ENCODE data around the gene MYO18B. TPM values are rescaled to one million over a fixed set of nuclear protein-coding genes. Genes with fewer than 3 reads are reported as not detected.

The MYO18B gene
- polyA plus RNA-seq, 1 donor (not counting 4 experiments of a cell fraction or from before 2014, with no cell fraction given) = not detected

- H3K79me2 ChIP-seq (ENCODE audit: control insufficient read depth, insufficient read depth, low read length) = no peaks in the 10 kb centered on the region
- dilution Hi-C loops (cut with MboI; ENCODE audit: extremely low pct_ligation_motif_present, low sequenced_read_pairs) = no loop called here
- H3K9ac ChIP-seq (ENCODE audit: control insufficient read depth, extremely low read depth, insufficient read depth, low read length) = no peak overlapping the region
- H3K4me2 ChIP-seq (ENCODE audit: control insufficient read depth, extremely low read depth, insufficient read depth, low read depth, low read length) = no peak overlapping the region
- H3K9me1 ChIP-seq (ENCODE audit: control insufficient read depth, extremely low read depth, insufficient read depth, low read length) = no peaks in the 10 kb centered on the region
- H3K4me1 ChIP-seq (ENCODE audit: control insufficient read depth, extremely low read depth, insufficient read depth, low read length) = no peaks in the 10 kb centered on the region
- no peaks in the 10 kb centered on the region for H3K27me3 ChIP-seq (ENCODE audit: control insufficient read depth, extremely low read depth, insufficient read depth, low read length)
- TF ChIP-seq CTCF (optimal IDR thresholded peaks at IDR 0.05 in 1 of 3, IDR thresholded peaks at IDR 0.05 in 1 of 3, conservative IDR thresholded peaks at IDR 0.05 in 1 of 3; ENCODE audit: extremely low read depth in 1 of 3, insufficient read depth in 2 of 3, low read length in 3 of 3) (no peak), EZH2 (IDR thresholded peaks at IDR 0.05; ENCODE audit: low read length) (no peak)
- H3K9me3 ChIP-seq (ENCODE audit: control insufficient read depth, low read depth, low read length) = no peaks in the 10 kb centered on the region
- H4K20me1 ChIP-seq (ENCODE audit: control insufficient read depth, extremely low read depth, insufficient read depth, low read length) = no peaks in the 10 kb centered on the region
- DNase-seq (ENCODE audit: low read depth, low spot score) (no peak), FAIRE-seq (no peak)
- H3K27ac ChIP-seq (ENCODE audit: control insufficient read depth, insufficient read depth, low read length) = no peak overlapping the region
- no peaks in the 10 kb centered on the region for H3K36me3 ChIP-seq (ENCODE audit: control insufficient read depth in 2 of 2, extremely low read depth in 1 of 2, insufficient read depth in 2 of 2, low read length in 2 of 2)
- no peak overlapping the region for H2AFZ ChIP-seq (ENCODE audit: control insufficient read depth, low read length)
- no peak overlapping the region for H3K4me3 ChIP-seq (ENCODE audit: control insufficient read depth in 2 of 3, extremely low read depth in 1 of 3, insufficient read depth in 2 of 3, low read depth in 1 of 3, low read length in 3 of 3)
Observed at GRCh38 chr22:25744694-25745093, 2.7 kb downstream of the MYO18B start.

- DNase-seq (ENCODE audit: low read depth, low spot score) (no peak), FAIRE-seq (no peak)
- H4K20me1 ChIP-seq (ENCODE audit: control insufficient read depth, extremely low read depth, insufficient read depth, low read length) = no peaks in the 10 kb centered on the region
- H3K79me2 ChIP-seq (ENCODE audit: control insufficient read depth, insufficient read depth, low read length) = no peaks in the 10 kb centered on the region
- no peaks in the 10 kb centered on the region for H3K36me3 ChIP-seq (ENCODE audit: control insufficient read depth in 2 of 2, extremely low read depth in 1 of 2, insufficient read depth in 2 of 2, low read length in 2 of 2)
- H3K4me3 ChIP-seq (ENCODE audit: control insufficient read depth in 2 of 3, extremely low read depth in 1 of 3, insufficient read depth in 2 of 3, low read depth in 1 of 3, low read length in 3 of 3) = no peak overlapping the region
- H3K9me1 ChIP-seq (ENCODE audit: control insufficient read depth, extremely low read depth, insufficient read depth, low read length) = no peaks in the 10 kb centered on the region
- H3K27me3 ChIP-seq (ENCODE audit: control insufficient read depth, extremely low read depth, insufficient read depth, low read length) = no peaks in the 10 kb centered on the region
- no peak overlapping the region for H3K4me2 ChIP-seq (ENCODE audit: control insufficient read depth, extremely low read depth, insufficient read depth, low read depth, low read length)
- H3K27ac ChIP-seq (ENCODE audit: control insufficient read depth, insufficient read depth, low read length) = no peak overlapping the region
- TF ChIP-seq EZH2 (IDR thresholded peaks at IDR 0.05; ENCODE audit: low read length) (no peak), CTCF (optimal IDR thresholded peaks at IDR 0.05 in 1 of 3, IDR thresholded peaks at IDR 0.05 in 1 of 3, conservative IDR thresholded peaks at IDR 0.05 in 1 of 3; ENCODE audit: extremely low read depth in 1 of 3, insufficient read depth in 2 of 3, low read length in 3 of 3) (no peak)
- H2AFZ ChIP-seq (ENCODE audit: control insufficient read depth, low read length) = no peak overlapping the region
- H3K4me1 ChIP-seq (ENCODE audit: control insufficient read depth, extremely low read depth, insufficient read depth, low read length) = no peaks in the 10 kb centered on the region
- no peak overlapping the region for H3K9ac ChIP-seq (ENCODE audit: control insufficient read depth, extremely low read depth, insufficient read depth, low read length)
- dilution Hi-C loops (cut with MboI; ENCODE audit: extremely low pct_ligation_motif_present, low sequenced_read_pairs) = no loop called here
- H3K9me3 ChIP-seq (ENCODE audit: control insufficient read depth, low read depth, low read length) = no peaks in the 10 kb centered on the region
Observed at GRCh38 chr22:25745341-25746011, 3.5 kb downstream of the MYO18B start.

All from keratinocyte (primary cell).